ENCODE results near the gene OR5A1. TPM values are rescaled to one million over a fixed set of nuclear protein-coding genes. Genes with fewer than 3 reads are reported as not detected.
"Not testable (repeated sequence)": the region's sequence is repeated elsewhere in the genome, so short reads cannot be mapped to it uniquely, and the experiment has no call there.

OR5A1 gene
- polyA plus RNA-seq, 1 donor from 2014 or later: not detected

DNA sequence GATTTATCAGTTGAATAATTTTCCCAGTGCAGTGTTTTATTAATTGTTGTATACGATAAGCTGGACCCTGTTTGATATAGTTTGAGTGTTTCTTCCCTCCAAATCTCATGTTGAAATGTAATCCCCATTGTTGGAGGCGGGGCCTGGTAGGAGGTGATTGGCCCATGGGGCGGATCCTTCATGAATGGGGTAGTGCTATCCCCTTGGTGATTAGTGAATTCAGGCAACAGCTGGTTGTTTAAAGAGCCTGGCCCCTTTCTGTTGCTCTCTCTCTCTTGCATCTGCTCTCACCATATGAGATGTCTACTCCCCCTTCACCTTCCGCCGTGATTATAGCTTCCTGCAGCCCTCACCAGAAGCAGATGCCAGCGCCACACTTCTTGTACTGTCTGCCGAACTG lies 1.5 kb downstream of the OR5A1 start:
- H3K36me3 Mint-ChIP-seq: no peaks in the 10 kb centered on the region
- H3K27me3 Mint-ChIP-seq: peaks cover 4% of the 10 kb centered on the region
- no peak overlapping the region for H3K4me3 Mint-ChIP-seq
- no peak overlapping the region for H3K27ac Mint-ChIP-seq
- H3K4me1 Mint-ChIP-seq: no peaks in the 10 kb centered on the region
- H3K9me3 Mint-ChIP-seq: no peaks in the 10 kb centered on the region

- H3K9me3 Mint-ChIP-seq: peaks cover 5 to 14% (median 9%) of the 10 kb centered on the region in 3 donors
- H3K4me3 Mint-ChIP-seq, H3K36me3 Mint-ChIP-seq, H3K27me3 Mint-ChIP-seq, H3K27ac Mint-ChIP-seq, H3K4me1 Mint-ChIP-seq: not testable (repeated sequence)
Measured at GRCh38 chr11:59445624-59446023, 9.4 kb downstream of the OR5A1 start.

- Mint-ChIP-seq H3K27me3 (peaks cover 5% of the 10 kb centered on the region), H3K27ac (no peak overlapping the region), H3K4me1 (no peaks in the 10 kb centered on the region), H3K9me3 (peaks cover 5 to 16% (median 9%) of the 10 kb centered on the region in 3 donors), H3K4me3 (no peak overlapping the region), H3K36me3 (no peaks in the 10 kb centered on the region)
Measured at GRCh38 chr11:59448484-59448883, 12.2 kb downstream of the OR5A1 start.

DNA sequence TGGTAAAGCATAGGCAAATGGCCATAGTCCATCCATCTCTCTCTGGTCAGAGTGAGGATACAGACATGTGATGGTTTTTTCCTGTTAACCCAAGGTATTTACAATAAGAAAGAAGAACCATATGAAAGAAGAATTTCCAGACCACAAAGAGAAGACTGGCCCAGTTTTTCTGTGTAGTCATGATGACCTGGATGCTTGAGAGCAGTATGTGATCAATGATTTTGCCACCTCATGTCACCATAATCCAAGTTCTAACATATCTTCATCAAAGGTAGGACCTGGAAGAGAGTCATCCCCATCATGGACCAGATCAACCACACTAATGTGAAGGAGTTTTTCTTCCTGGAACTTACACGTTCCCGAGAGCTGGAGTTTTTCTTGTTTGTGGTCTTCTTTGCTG lies 20.4 kb downstream of the OR5A1 start, which contains the start of gene OR4D6:
TSS of gene OR4D6 (plus strand) at position 301 of the 400 bp plus-strand sequence. CDS start at position 301, 0 bp downstream.
- Mint-ChIP-seq H3K27me3 (peaks cover 21% of the 10 kb centered on the region), H3K27ac (no peak within 1 kb of the TSS)

GRCh38 chr11:59459916-59460315 lies 23.6 kb downstream of the OR5A1 start:
- H3K4me3 Mint-ChIP-seq: no peak overlapping the region
- peaks cover 24% of the 10 kb centered on the region for H3K27me3 Mint-ChIP-seq
- peaks cover 1 to 4% (median 2%) of the 10 kb centered on the region in 3 donors for H3K9me3 Mint-ChIP-seq
- no peak overlapping the region for H3K27ac Mint-ChIP-seq
- no peaks in the 10 kb centered on the region for H3K4me1 Mint-ChIP-seq
- no peaks in the 10 kb centered on the region for H3K36me3 Mint-ChIP-seq

More for the DNA sequence above, 20.4 kb downstream of the OR5A1 start, which contains the start of gene OR4D6:
- Mint-ChIP-seq H3K36me3 (no peaks in the 10 kb centered on the region), H3K4me1 (no peaks in the 10 kb centered on the region), H3K4me3 (no peak within 1 kb of the TSS), H3K9me3 (peaks cover 0 to 3% (median 2%) of the 10 kb centered on the region in 3 donors)

DNA sequence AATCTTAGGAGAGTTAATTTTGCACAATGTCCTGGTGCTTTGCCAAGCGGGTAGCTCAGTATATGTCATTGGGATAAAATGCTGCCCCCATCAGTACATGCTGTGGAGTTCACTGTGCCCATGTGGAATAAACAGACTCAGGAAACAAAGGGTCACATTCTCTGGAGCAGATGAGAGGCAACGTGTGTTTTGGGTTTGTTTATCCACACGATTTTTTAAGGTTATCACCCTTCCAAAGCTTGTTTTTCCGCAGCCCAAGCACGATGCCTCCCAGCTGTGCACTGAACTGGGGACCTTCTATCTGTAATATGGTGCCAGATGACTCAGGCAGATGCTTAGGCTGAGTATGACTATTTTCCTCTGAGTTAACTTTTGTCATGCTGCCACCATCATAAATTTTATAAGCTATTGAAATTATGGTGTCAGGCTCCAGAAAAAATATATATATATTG lies 26.9 kb downstream of the OR5A1 start:
- Mint-ChIP-seq H3K4me3 (no peak overlapping the region), H3K27ac (no peak overlapping the region), H3K9me3 (peaks cover 1 to 11% (median 2%) of the 10 kb centered on the region in 3 donors), H3K36me3 (no peaks in the 10 kb centered on the region), H3K4me1 (no peaks in the 10 kb centered on the region), H3K27me3 (peaks cover 19% of the 10 kb centered on the region)

- Mint-ChIP-seq H3K36me3 (no peaks in the 10 kb centered on the region), H3K4me1 (peaks cover 6 to 7% (median 6%) of the 10 kb centered on the region in 3 donors), H3K27ac (no peak within 1 kb of the TSS), H3K4me3 (no peak within 1 kb of the TSS), H3K9me3 (no peaks in the 10 kb centered on the region), H3K27me3 (peaks cover 2% of the 10 kb centered on the region)
Measured at GRCh38 chr11:59473015-59473414, 36.7 kb downstream of the OR5A1 start, which contains the start of gene OR4D10. OR4D10 (plus strand) TSS chr11:59473315; CDS start chr11:59477430, 4,115 bp downstream.

DNA sequence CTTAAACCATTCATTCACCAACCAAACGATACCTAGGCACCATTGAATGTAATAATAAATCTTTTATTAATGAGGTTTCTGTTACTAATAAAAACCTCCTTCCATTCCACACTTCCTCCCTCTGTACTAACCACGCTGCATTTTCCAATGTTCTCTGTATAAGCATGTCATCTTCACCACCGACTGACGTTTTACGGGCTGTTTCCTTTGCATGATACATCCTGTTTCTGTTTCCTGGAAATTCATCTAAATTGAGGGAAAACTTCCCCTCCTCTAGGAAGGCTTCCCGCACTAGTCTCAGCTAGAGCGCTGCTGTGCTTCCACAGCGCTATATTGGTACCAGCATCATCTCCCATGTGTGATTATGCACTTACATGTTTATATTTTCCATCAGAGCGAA lies 38.9 kb downstream of the OR5A1 start:
- Mint-ChIP-seq H3K27me3 (no peaks in the 10 kb centered on the region), H3K36me3 (no peaks in the 10 kb centered on the region), H3K4me3 (no peak overlapping the region), H3K9me3 (no peaks in the 10 kb centered on the region), H3K4me1 (peaks cover 6 to 7% (median 6%) of the 10 kb centered on the region in 3 donors), H3K27ac (no peak overlapping the region)

DNA sequence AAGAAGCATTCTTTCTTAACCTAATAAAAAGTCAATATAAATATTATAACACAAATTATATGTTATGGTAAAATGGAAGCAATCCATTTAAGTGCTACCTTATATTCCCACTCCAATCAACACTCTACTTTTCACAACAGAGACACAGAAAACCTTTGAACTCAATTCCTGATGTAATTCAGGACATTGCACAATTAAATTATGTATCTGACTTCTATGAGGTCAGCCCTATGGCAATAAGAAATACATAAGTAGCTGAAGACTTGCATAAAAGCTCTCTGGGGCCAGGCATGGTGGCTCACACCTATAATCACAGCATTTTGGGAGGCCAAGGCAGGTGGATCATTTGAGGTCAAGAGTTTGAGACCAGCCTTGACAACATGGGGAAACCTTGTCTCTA lies 43.6 kb downstream of the OR5A1 start:
- Mint-ChIP-seq H3K36me3 (no peaks in the 10 kb centered on the region), H3K27ac (no peak overlapping the region), H3K4me3 (no peak overlapping the region), H3K4me1 (peaks cover 6 to 7% (median 6%) of the 10 kb centered on the region in 3 donors), H3K9me3 (no peaks in the 10 kb centered on the region), H3K27me3 (no peaks in the 10 kb centered on the region)

GRCh38 chr11:59480359-59480758 lies 44.1 kb downstream of the OR5A1 start:
- H3K27me3 Mint-ChIP-seq: no peaks in the 10 kb centered on the region
- peaks cover 6 to 7% (median 6%) of the 10 kb centered on the region in 3 donors for H3K4me1 Mint-ChIP-seq
- no peaks in the 10 kb centered on the region for H3K36me3 Mint-ChIP-seq
- no peaks in the 10 kb centered on the region for H3K9me3 Mint-ChIP-seq
- no peak overlapping the region for H3K27ac Mint-ChIP-seq
- H3K4me3 Mint-ChIP-seq: no peak overlapping the region

Other genes starting within 250 kb of the OR5A1 start
- 51.8 TPM for gene MPEG1, start 223.5 kb upstream of the OR5A1 start, polyA plus RNA-seq
- not detected for gene OR5AN1, start 77.6 kb upstream of the OR5A1 start, polyA plus RNA-seq
- not detected for gene OR5A2, start 10.1 kb upstream of the OR5A1 start, polyA plus RNA-seq
- not detected for gene OR4D6, start 20.5 kb downstream of the OR5A1 start, polyA plus RNA-seq
- not detected for gene OR4D10, start 36.8 kb downstream of the OR5A1 start, polyA plus RNA-seq
- gene OR4D11, start 67.1 kb downstream of the OR5A1 start, polyA plus RNA-seq: not detected
- gene OR4D9, start 75.1 kb downstream of the OR5A1 start, polyA plus RNA-seq: not detected
- gene OSBP, start 179.3 kb downstream of the OR5A1 start, polyA plus RNA-seq: 15.3 TPM
- gene PATL1, start 232.6 kb downstream of the OR5A1 start, polyA plus RNA-seq: 6.0 TPM